K562 (cell line): ENCODE results near the gene ZNF628. TPM values are rescaled to one million over a fixed set of nuclear protein-coding genes. Genes with fewer than 3 reads are reported as not detected.

ENCODE experiments used
- CBX3 ChIP-seq, 2 experiments: IDR thresholded peaks; 1 replicate in 1 of 2; 2 replicates in 1 of 2; pipeline ENCODE4 v1.6.1; 2012; ENCODE audit warnings: inconsistent platforms in 2 of 2, low read length in 2 of 2, borderline replicate concordance in 1 of 2, control low read depth in 1 of 2
- DIDO1 ChIP-seq: fragments of 450-650 bp; IDR thresholded peaks from 2 replicates; pipeline ENCODE4 v1.6.1; 2016; ENCODE audit warnings: low read depth, missing biosample characterization, missing genetic modification characterization
- FOXA1 ChIP-seq: fragments of 450-650 bp; IDR thresholded peaks from 2 replicates; pipeline ENCODE4 v1.6.1; 2016; ENCODE audit warnings: mild to moderate bottlenecking, borderline replicate concordance
- GTF2E2 ChIP-seq: fragments of 200-800 bp; sonication (Bioruptor generic); IDR thresholded peaks from 2 replicates; pipeline ENCODE4 v1.6.1; 2016; ENCODE audit warnings: missing genetic modification characterization, missing compliant biosample characterization
- HMG20B ChIP-seq: fragments of 250-450 bp; sonication (Bioruptor Pico); IDR thresholded peaks from 2 replicates; pipeline ENCODE4 v1.5.0; 2021; ENCODE audit warnings: mild to moderate bottlenecking
- ILK ChIP-seq: fragments of 450-650 bp; IDR thresholded peaks from 2 replicates; pipeline ENCODE4 v1.6.1; 2016; ENCODE audit warnings: missing genetic modification characterization, low read depth, mild to moderate bottlenecking, missing compliant biosample characterization, moderate library complexity, borderline replicate concordance
- IRF2 ChIP-seq: sonication (generic); formaldehyde crosslinking; IDR thresholded peaks from 2 replicates; pipeline ENCODE4 v1.8.1; 2022; ENCODE audit warnings: mild to moderate bottlenecking, missing genetic modification reagents
- KLF1 ChIP-seq: fragments of 450-650 bp; IDR thresholded peaks from 2 replicates; pipeline ENCODE4 v1.6.1; 2016; ENCODE audit warnings: missing genetic modification characterization, missing compliant biosample characterization
- MEIS2 ChIP-seq: fragments of 450-650 bp; IDR thresholded peaks from 2 replicates; pipeline ENCODE4 v1.6.1; 2014; ENCODE audit warnings: mild to moderate bottlenecking; ENCODE audit not compliant: partially characterized antibody
- RAD51 ChIP-seq: fragments of 450-650 bp; IDR thresholded peaks from 2 replicates; pipeline ENCODE4 v1.7.1; 2016; ENCODE audit warnings: low read depth, mild to moderate bottlenecking, borderline replicate concordance
- RBM14 ChIP-seq: fragments of 200-400 bp; formaldehyde crosslinking; IDR thresholded peaks from 2 replicates; pipeline ENCODE4 v1.6.1; 2018; ENCODE audit warnings: low read depth, mild to moderate bottlenecking, low read length, moderate library complexity, borderline replicate concordance; ENCODE audit not compliant: insufficient read depth
- RBM34 ChIP-seq: fragments of 200-400 bp; formaldehyde crosslinking; IDR thresholded peaks from 2 replicates; pipeline ENCODE4 v1.6.1; 2018; ENCODE audit warnings: low read length, borderline replicate concordance; ENCODE audit not compliant: insufficient read depth
- XRCC4 ChIP-seq: IDR thresholded peaks from one replicate; pipeline ENCODE4 v1.6.1; 2011; ENCODE audit not compliant: insufficient read depth, insufficient read length; ENCODE audit errors: extremely low read depth
- ZNF174 ChIP-seq: fragments of 250-450 bp; sonication (Bioruptor Pico); IDR thresholded peaks from 2 replicates; pipeline ENCODE4 v1.4.0; 2020; ENCODE audit warnings: mild to moderate bottlenecking
- ZNF212 ChIP-seq: fragments of 450-650 bp; formaldehyde crosslinking; IDR thresholded peaks from 2 replicates; pipeline ENCODE4 v1.4.0; 2020; ENCODE audit warnings: mild to moderate bottlenecking
- ZNF444 ChIP-seq: fragments of 250-450 bp; sonication (Bioruptor Pico); IDR thresholded peaks from 2 replicates; pipeline ENCODE4 v1.4.0; 2020; ENCODE audit warnings: mild to moderate bottlenecking, moderate library complexity
- polyA plus RNA-seq, 8 experiments: library from polyadenylated mRNA; depleted of rRNA in 4 of 8; stranded (reverse) in 5 of 8; unstranded in 3 of 8; fragments of >200 nt; fragmentation: Nextera tagmentation in 2 of 8; fragmentation: Illumina TruSeq in 1 of 8; extraction: Ambion mirVana in 2 of 8; extraction: Trizol in 1 of 8; gene quantifications; 2 replicates each; pipeline versions ENCODE4 v1.2.1 to v1.2.3, GENCODE V29; 2011 to 2014; ENCODE audit warnings: inconsistent platforms in 1 of 8, missing spikeins in 1 of 8
- total RNA-seq, 7 experiments: library from RNA; depleted of rRNA in 6 of 7; stranded (reverse); fragments of >200 nt in 6 of 7; fragmentation: Illumina TruSeq in 2 of 7; extraction: Trizol in 2 of 7; gene quantifications; 2 replicates each; pipeline versions ENCODE4 v1.2.1 to v1.2.3, GENCODE V29; 2011 to 2021; ENCODE audit warnings: low replicate concordance in 1 of 7
- TF ChIP-seq, protein P1 (sequence below): fragments of 450-650 bp; formaldehyde crosslinking; IDR thresholded peaks from 2 replicates; pipeline ENCODE4 v1.4.0; 2020; ENCODE audit warnings: mild to moderate bottlenecking
- TF ChIP-seq, protein P2 (sequence below): fragments of 250-450 bp; sonication (Bioruptor Pico); IDR thresholded peaks from 2 replicates; pipeline ENCODE4 v1.4.0; 2020

Gene ZNF628
- total and polyA plus RNA-seq, 9 of the 15 experiments (the other 6 are each of a cell fraction or from before 2014, with no cell fraction given): 0.13 to 13.6 (median 2.2) TPM; not detected in 3

DNA sequence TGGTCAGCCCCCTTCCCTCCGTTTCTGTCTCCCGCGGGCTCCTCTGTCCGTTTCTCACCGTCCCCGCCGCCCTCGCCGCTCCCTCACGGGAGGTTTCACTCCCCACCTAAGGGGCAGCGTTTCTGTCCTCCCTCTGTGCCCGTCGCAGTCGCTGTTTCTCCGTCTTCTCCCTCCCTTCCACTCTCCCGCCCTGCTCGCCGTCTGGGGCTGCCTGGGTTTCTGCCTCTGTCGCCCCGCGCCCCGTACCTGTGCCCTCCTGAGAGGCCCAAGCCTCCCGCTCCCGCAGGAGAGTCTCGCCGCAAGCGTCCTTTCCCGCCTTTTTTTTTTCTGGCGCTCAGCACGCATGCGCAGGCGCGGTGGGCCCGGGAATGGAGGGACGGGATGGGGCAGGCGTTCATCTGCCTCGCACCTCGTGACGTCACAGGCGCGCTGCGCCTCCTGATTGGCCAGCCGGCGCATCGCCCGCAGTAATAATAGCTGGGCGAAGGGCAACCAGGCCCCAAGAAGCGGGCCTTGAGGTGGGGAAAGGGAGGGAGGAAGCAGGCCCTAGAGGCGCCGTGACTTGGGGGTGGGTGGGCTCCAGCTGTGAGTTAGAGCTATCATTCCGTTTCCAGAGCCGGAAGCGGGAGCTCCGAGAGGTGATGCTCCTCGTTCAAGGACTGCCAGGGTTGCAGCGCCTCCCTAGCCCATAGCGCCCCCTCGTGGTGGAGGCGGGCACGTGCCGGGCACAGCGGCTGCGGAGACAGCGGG, 27.3 kb downstream of the ZNF628 start (continued):
- TF ChIP-seq KLF1 (tag) (no peak), XRCC4 (no peak), RBM14 (no peak), FOXA1 (no peak), MEIS2 (peak; percentile 81), ZNF174 (CRISPR knock-in tag) (no peak), IRF2 (peak; percentile 95), ILK (tag) (no peak), RAD51 (no peak), CBX3 (IDR thresholded peaks at IDR 0.05; ENCODE audit: borderline replicate concordance in 1 of 2, low read length in 2 of 2) (peak in 1 of 2 experiments; percentile 97; a peak in 2 of 3 replicates), ZNF444 (CRISPR knock-in tag) (no peak), RBM34 (no peak), GTF2E2 (tag) (no peak), ZNF212 (no peak), DIDO1 (no peak), HMG20B (no peak)
- TF ChIP-seq, protein P1, sequence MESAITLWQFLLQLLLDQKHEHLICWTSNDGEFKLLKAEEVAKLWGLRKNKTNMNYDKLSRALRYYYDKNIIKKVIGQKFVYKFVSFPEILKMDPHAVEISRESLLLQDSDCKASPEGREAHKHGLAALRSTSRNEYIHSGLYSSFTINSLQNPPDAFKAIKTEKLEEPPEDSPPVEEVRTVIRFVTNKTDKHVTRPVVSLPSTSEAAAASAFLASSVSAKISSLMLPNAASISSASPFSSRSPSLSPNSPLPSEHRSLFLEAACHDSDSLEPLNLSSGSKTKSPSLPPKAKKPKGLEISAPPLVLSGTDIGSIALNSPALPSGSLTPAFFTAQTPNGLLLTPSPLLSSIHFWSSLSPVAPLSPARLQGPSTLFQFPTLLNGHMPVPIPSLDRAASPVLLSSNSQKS (CRISPR knock-in tag): no peak
- TF ChIP-seq, protein P2, sequence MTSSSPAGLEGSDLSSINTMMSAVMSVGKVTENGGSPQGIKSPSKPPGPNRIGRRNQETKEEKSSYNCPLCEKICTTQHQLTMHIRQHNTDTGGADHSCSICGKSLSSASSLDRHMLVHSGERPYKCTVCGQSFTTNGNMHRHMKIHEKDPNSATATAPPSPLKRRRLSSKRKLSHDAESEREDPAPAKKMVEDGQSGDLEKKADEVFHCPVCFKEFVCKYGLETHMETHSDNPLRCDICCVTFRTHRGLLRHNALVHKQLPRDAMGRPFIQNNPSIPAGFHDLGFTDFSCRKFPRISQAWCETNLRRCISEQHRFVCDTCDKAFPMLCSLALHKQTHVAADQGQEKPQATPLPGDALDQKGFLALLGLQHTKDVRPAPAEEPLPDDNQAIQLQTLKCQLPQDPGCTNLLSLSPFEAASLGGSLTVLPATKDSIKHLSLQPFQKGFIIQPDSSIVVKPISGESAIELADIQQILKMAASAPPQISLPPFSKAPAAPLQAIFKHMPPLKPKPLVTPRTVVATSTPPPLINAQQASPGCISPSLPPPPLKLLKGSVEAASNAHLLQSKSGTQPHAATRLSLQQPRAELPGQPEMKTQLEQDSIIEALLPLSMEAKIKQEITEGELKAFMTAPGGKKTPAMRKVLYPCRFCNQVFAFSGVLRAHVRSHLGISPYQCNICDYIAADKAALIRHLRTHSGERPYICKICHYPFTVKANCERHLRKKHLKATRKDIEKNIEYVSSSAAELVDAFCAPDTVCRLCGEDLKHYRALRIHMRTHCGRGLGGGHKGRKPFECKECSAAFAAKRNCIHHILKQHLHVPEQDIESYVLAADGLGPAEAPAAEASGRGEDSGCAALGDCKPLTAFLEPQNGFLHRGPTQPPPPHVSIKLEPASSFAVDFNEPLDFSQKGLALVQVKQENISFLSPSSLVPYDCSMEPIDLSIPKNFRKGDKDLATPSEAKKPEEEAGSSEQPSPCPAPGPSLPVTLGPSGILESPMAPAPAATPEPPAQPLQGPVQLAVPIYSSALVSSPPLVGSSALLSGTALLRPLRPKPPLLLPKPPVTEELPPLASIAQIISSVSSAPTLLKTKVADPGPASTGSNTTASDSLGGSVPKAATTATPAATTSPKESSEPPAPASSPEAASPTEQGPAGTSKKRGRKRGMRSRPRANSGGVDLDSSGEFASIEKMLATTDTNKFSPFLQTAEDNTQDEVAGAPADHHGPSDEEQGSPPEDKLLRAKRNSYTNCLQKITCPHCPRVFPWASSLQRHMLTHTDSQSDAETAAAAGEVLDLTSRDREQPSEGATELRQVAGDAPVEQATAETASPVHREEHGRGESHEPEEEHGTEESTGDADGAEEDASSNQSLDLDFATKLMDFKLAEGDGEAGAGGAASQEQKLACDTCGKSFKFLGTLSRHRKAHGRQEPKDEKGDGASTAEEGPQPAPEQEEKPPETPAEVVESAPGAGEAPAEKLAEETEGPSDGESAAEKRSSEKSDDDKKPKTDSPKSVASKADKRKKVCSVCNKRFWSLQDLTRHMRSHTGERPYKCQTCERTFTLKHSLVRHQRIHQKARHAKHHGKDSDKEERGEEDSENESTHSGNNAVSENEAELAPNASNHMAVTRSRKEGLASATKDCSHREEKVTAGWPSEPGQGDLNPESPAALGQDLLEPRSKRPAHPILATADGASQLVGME (CRISPR knock-in tag): 0 out of 2 replicates have a peak, but pooled peaks have one; percentile 22
